ENCODE data around the gene HELB. TPM values are rescaled to one million over a fixed set of nuclear protein-coding genes. Genes with fewer than 3 reads are reported as not detected.

Gene HELB
- total RNA-seq, 1 experiment from 2014 or later, result 2.6 TPM

- ChIA-PET CTCF (interaction anchor here (1.7 kb wide), 1 partner anchor 34 kb away, joined by 5 read pairs; no protein-coding TSS in a partner anchor), POLR2A (interaction anchor here (1.1 kb wide), 1 partner anchor 25 kb away, joined by 4 read pairs; no protein-coding TSS in a partner anchor)
- intact Hi-C loops (cut with micrococcal nuclease), result no loop called here
- TF ChIP-seq, protein P1, sequence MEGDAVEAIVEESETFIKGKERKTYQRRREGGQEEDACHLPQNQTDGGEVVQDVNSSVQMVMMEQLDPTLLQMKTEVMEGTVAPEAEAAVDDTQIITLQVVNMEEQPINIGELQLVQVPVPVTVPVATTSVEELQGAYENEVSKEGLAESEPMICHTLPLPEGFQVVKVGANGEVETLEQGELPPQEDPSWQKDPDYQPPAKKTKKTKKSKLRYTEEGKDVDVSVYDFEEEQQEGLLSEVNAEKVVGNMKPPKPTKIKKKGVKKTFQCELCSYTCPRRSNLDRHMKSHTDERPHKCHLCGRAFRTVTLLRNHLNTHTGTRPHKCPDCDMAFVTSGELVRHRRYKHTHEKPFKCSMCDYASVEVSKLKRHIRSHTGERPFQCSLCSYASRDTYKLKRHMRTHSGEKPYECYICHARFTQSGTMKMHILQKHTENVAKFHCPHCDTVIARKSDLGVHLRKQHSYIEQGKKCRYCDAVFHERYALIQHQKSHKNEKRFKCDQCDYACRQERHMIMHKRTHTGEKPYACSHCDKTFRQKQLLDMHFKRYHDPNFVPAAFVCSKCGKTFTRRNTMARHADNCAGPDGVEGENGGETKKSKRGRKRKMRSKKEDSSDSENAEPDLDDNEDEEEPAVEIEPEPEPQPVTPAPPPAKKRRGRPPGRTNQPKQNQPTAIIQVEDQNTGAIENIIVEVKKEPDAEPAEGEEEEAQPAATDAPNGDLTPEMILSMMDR (IDR thresholded peaks at IDR 0.05; ENCODE audit: unreplicated experiment), result no peak
- Mint-ChIP-seq H3K4me3 (ENCODE audit: unreplicated experiment) (no peak overlapping the region), H3K4me1 (ENCODE audit: insufficient read depth, unreplicated experiment) (peaks cover 23% of the 10 kb centered on the region), H3K27ac (ENCODE audit: low read depth, unreplicated experiment) (no peak overlapping the region), H3K36me3 (ENCODE audit: insufficient read depth, unreplicated experiment) (peaks cover 6% of the 10 kb centered on the region), H3K27me3 (ENCODE audit: insufficient read depth, unreplicated experiment) (peaks cover 23% of the 10 kb centered on the region), H3K9me3 (ENCODE audit: unreplicated experiment) (no peaks in the 10 kb centered on the region)
- BruUV-seq (replicated peaks), result no TSS peak
- DNase-seq (ENCODE audit: unreplicated experiment), result no peak
These were observed 2.1 kb downstream of the HELB start for GRCh38 chr12:66304296-66304900.

DNA sequence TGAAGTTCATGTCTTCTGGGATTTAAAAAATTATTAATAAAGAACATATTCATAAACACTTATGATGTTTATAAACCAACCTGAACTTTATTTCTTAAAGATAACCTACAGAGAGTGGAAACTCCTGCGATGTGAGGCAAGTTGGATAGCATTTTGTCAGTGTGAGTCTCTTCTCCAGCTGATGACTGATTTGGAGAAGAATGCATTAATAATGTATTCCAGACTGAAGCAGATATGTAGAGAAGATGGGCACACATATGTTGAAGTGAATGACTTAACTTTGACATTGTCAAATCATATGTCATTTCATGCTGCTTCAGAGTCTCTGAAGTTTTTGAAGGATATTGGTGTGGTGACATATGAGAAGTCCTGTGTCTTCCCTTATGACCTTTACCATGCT lies 7.3 kb downstream of the HELB start:
- Mint-ChIP-seq H3K27me3 (ENCODE audit: insufficient read depth, unreplicated experiment) (no peaks in the 10 kb centered on the region), H3K9me3 (ENCODE audit: unreplicated experiment) (no peaks in the 10 kb centered on the region), H3K4me3 (ENCODE audit: unreplicated experiment) (no peak overlapping the region), H3K4me1 (ENCODE audit: insufficient read depth, unreplicated experiment) (no peaks in the 10 kb centered on the region), H3K36me3 (ENCODE audit: insufficient read depth, unreplicated experiment) (peaks cover 6% of the 10 kb centered on the region), H3K27ac (ENCODE audit: low read depth, unreplicated experiment) (no peak overlapping the region)
- no TSS peak for BruUV-seq (replicated peaks)
- TF ChIP-seq, protein P1 (IDR thresholded peaks at IDR 0.05; ENCODE audit: unreplicated experiment), result no peak
- ChIA-PET CTCF (no interaction called here), POLR2A (no interaction called here)
- no peak for DNase-seq (ENCODE audit: unreplicated experiment)
- intact Hi-C loops (cut with micrococcal nuclease), result no loop called here

DNA sequence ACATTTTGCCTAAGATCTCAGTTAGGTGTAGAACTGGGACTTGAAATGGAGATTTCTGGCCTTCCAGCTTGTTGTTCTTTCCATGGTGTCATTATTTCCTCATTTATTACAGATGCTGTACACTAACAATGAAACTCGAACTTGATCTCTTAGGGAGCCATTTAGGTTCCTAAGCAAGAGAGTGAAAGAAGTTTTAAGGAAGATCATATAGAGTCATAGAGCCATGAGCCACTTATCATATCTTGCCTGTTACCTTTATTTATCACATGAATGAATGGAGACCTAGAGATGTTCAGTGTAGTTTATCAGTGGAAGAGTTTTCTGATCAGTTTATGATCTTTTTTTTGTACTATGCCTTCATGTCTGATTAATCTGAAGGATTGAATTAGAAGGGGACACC lies 9.9 kb downstream of the HELB start:
- Mint-ChIP-seq H3K27me3 (ENCODE audit: insufficient read depth, unreplicated experiment) (no peaks in the 10 kb centered on the region), H3K36me3 (ENCODE audit: insufficient read depth, unreplicated experiment) (peaks cover 6% of the 10 kb centered on the region), H3K27ac (ENCODE audit: low read depth, unreplicated experiment) (no peak overlapping the region), H3K4me1 (ENCODE audit: insufficient read depth, unreplicated experiment) (no peaks in the 10 kb centered on the region), H3K4me3 (ENCODE audit: unreplicated experiment) (no peak overlapping the region), H3K9me3 (ENCODE audit: unreplicated experiment) (no peaks in the 10 kb centered on the region)
- TF ChIP-seq, protein P1 (IDR thresholded peaks at IDR 0.05; ENCODE audit: unreplicated experiment), result no peak
- ChIA-PET CTCF (no interaction called here), POLR2A (interaction anchor here (1.1 to 1.9 kb wide), 3 partner anchors 10 to 18 kb away, joined by 3 to 7 read pairs (median 4); partner anchors contain the start of gene HELB)
- BruUV-seq (replicated peaks), result no TSS peak
- DNase-seq (ENCODE audit: unreplicated experiment), result no peak
- intact Hi-C loops (cut with micrococcal nuclease), result no loop called here

- POLR2A ChIA-PET, result interaction anchor here (1.5 kb wide), 1 partner anchor 11 kb away, joined by 6 read pairs; no protein-coding TSS in a partner anchor
These were observed 12.0 kb downstream of the HELB start for GRCh38 chr12:66314278-66314677.

More at GRCh38 chr12:66314278-66314677, 12.0 kb downstream of the HELB start:
- no peaks in the 10 kb centered on the region for H3K27me3 Mint-ChIP-seq (ENCODE audit: insufficient read depth, unreplicated experiment)
- no peak for DNase-seq (ENCODE audit: unreplicated experiment)
- TF ChIP-seq, protein P1 (IDR thresholded peaks at IDR 0.05; ENCODE audit: unreplicated experiment), result no peak
- H3K9me3 Mint-ChIP-seq (ENCODE audit: unreplicated experiment), result no peaks in the 10 kb centered on the region
- no peaks in the 10 kb centered on the region for H3K4me1 Mint-ChIP-seq (ENCODE audit: insufficient read depth, unreplicated experiment)
- H3K27ac Mint-ChIP-seq (ENCODE audit: low read depth, unreplicated experiment), result no peak overlapping the region
- H3K4me3 Mint-ChIP-seq (ENCODE audit: unreplicated experiment), result no peak overlapping the region
- intact Hi-C loops (cut with micrococcal nuclease), result no loop called here
- H3K36me3 Mint-ChIP-seq (ENCODE audit: insufficient read depth, unreplicated experiment), result no peaks in the 10 kb centered on the region
- BruUV-seq (replicated peaks), result no TSS peak
- CTCF ChIA-PET, result interaction anchor here (1.1 kb wide), 1 partner anchor 45 kb away, joined by 3 read pairs; no protein-coding TSS in a partner anchor

All from MCF 10A (cell line).